Sigmoid colon (tissue), 4 donors: Measurements from ENCODE around the gene CIART.

Experiments
- CTCF ChIP-seq, 4 experiments: fragments of 450-650 bp in 3 of 4; fragments of 200-600 bp in 1 of 4; IDR thresholded peaks; one replicate each; pipeline ENCODE4 v1.5.1; 2016 to 2019; ENCODE audit warnings: antibody characterized with exemption in 4 of 4, mild to moderate bottlenecking in 3 of 4, moderate library complexity in 2 of 4
- POLR2A ChIP-seq, 2 donors: fragments of 450-650 bp; IDR thresholded peaks; one replicate each; pipeline ENCODE4 v1.6.1; 2016; ENCODE audit warnings: antibody characterized with exemption in 2 of 2, mild to moderate bottlenecking in 2 of 2, moderate library complexity in 2 of 2
- POLR2AphosphoS5 ChIP-seq, 4 donors: sonication (generic); formaldehyde crosslinking; IDR thresholded peaks; one replicate each; pipeline ENCODE4 v1.6.1; 2017; ENCODE audit warnings: antibody characterized with exemption in 4 of 4

GRCh38 chr1:150302902-150303301 is 20.5 kb downstream of the CIART start:
- no peak for TF ChIP-seq POLR2A (IDR thresholded peaks at IDR 0.05)
- no peak for TF ChIP-seq CTCF (IDR thresholded peaks at IDR 0.05)
- TF ChIP-seq POLR2AphosphoS5 (IDR thresholded peaks at IDR 0.05), result no peak
